ENCODE results near the gene KRT85. TPM values are rescaled to one million over a fixed set of nuclear protein-coding genes. Genes with fewer than 3 reads are reported as not detected.

Gene KRT85
- total and polyA plus RNA-seq, 2 of the 13 experiments (the other 11 are each of a cell fraction or from before 2014, with no cell fraction given), result not detected

GRCh38 chr12:52351196-52352059 lies 15.9 kb downstream of the KRT85 start:
- DNase-seq (ENCODE audit: low spot score) (no peak), ATAC-seq (no peak), FAIRE-seq (no peak)
- ChIA-PET POLR2A (no interaction called here), CTCF (ENCODE audit: low intra/inter-chr PET ratio, low total read pairs) (no interaction called here)
- H3K36me3 ChIP-seq (replicated peaks in 1 of 2; ENCODE audit: control insufficient read depth in 1 of 2, insufficient read depth in 2 of 2, low read length in 2 of 2), result no peaks in the 10 kb centered on the region
- no peaks in the 10 kb centered on the region for H4K20me1 ChIP-seq (ENCODE audit: insufficient read depth, low read length)
- intact Hi-C loops (cut with micrococcal nuclease; ENCODE audit: unreplicated experiment), result loop anchor here (5.0 kb wide), 1 partner anchor 409 kb away; no protein-coding TSS in a partner anchor
- H3K27me3 ChIP-seq (ENCODE audit: control insufficient read depth in 1 of 2, insufficient read depth in 2 of 2, low read length in 2 of 2), result peaks cover 0 to 32% of the 10 kb centered on the region in 2 experiments; a peak in 4 of 5 replicates
- no TSS peak for BruUV-seq (replicated peaks)
- no peak overlapping the region for H3K4me2 ChIP-seq (ENCODE audit: low read depth, low read length)
- no peak overlapping the region for H3K9ac ChIP-seq (ENCODE audit: insufficient read depth, low read depth, low read length)
- H3K79me2 ChIP-seq (ENCODE audit: insufficient read depth, low read length), result no peaks in the 10 kb centered on the region
- no peaks in the 10 kb centered on the region for H3K9me3 ChIP-seq (ENCODE audit: low read length)
- 2% methylated on average over 6 of the region's 9 CpGs for WGBS (ENCODE audit: low lambda C conversion rate)
- in situ Hi-C loops (cut with HindIII; ENCODE audit: extremely low pct_ligation_motif_present, low pct_unique_long_range_greater_than_20kb), result no loop called here
- H3K27ac ChIP-seq (ENCODE audit: extremely low read length, insufficient read depth, low read length), result no peak overlapping the region
- H3K4me3 ChIP-seq (replicated peaks in 1 of 3; ENCODE audit: insufficient read depth in 1 of 3, low read depth in 2 of 3, low read length in 3 of 3), result no peak overlapping the region
- peaks cover 9% of the 10 kb centered on the region for H3K4me1 ChIP-seq (ENCODE audit: insufficient read depth, low read length)
- no peak overlapping the region for H2AFZ ChIP-seq (ENCODE audit: low read length)
- TF ChIP-seq TIGD3 (CRISPR knock-in tag; IDR thresholded peaks at IDR 0.05; ENCODE audit: borderline replicate concordance), result no peak
- no peak for TF ChIP-seq MXD4 (CRISPR knock-in tag; IDR thresholded peaks at IDR 0.05)
- TF ChIP-seq GPN1 (CRISPR knock-in tag; IDR thresholded peaks at IDR 0.05; ENCODE audit: borderline replicate concordance), result no peak
- TF ChIP-seq KDM1A (CRISPR knock-in tag; IDR thresholded peaks at IDR 0.05), result no peak
- no peak for TF ChIP-seq TP53 (CRISPR knock-in tag; conservative IDR thresholded peaks at IDR 0.05)
- no peak for TF ChIP-seq ZBTB21 (CRISPR knock-in tag; IDR thresholded peaks at IDR 0.05)
- TF ChIP-seq ZNF782 (CRISPR knock-in tag; IDR thresholded peaks at IDR 0.05; ENCODE audit: borderline replicate concordance), result no peak
- no peak for TF ChIP-seq ZNF431 (CRISPR knock-in tag; IDR thresholded peaks at IDR 0.05; ENCODE audit: borderline replicate concordance, low read depth)
- no peak for TF ChIP-seq ZNF670 (CRISPR knock-in tag; IDR thresholded peaks at IDR 0.05; ENCODE audit: borderline replicate concordance)
- TF ChIP-seq RELA (CRISPR knock-in tag; IDR thresholded peaks at IDR 0.05), result no peak
- TF ChIP-seq MAF1 (CRISPR knock-in tag; IDR thresholded peaks at IDR 0.05; ENCODE audit: borderline replicate concordance), result no peak
- no peak for TF ChIP-seq THRA (CRISPR knock-in tag; IDR thresholded peaks at IDR 0.05; ENCODE audit: borderline replicate concordance)
- no peak for TF ChIP-seq ZFY (CRISPR knock-in tag; IDR thresholded peaks at IDR 0.05)
- TF ChIP-seq ELK4 (CRISPR knock-in tag; IDR thresholded peaks at IDR 0.05; ENCODE audit: borderline replicate concordance), result no peak
- TF ChIP-seq KDM5A (IDR thresholded peaks at IDR 0.05; ENCODE audit: borderline replicate concordance, low read length), result no peak
